HG02943 (cell line): Measurements from ENCODE around the gene IQCN.

Experiments
- ATAC-seq: cut with Tn5 transposase; IDR thresholded peaks from one replicate; pipeline ENCODE4 v1.9.1; 2021; ENCODE audit warnings: mild to moderate bottlenecking, low read depth, moderate library complexity; ENCODE audit not compliant: unreplicated experiment

The IQCN gene, protein sequence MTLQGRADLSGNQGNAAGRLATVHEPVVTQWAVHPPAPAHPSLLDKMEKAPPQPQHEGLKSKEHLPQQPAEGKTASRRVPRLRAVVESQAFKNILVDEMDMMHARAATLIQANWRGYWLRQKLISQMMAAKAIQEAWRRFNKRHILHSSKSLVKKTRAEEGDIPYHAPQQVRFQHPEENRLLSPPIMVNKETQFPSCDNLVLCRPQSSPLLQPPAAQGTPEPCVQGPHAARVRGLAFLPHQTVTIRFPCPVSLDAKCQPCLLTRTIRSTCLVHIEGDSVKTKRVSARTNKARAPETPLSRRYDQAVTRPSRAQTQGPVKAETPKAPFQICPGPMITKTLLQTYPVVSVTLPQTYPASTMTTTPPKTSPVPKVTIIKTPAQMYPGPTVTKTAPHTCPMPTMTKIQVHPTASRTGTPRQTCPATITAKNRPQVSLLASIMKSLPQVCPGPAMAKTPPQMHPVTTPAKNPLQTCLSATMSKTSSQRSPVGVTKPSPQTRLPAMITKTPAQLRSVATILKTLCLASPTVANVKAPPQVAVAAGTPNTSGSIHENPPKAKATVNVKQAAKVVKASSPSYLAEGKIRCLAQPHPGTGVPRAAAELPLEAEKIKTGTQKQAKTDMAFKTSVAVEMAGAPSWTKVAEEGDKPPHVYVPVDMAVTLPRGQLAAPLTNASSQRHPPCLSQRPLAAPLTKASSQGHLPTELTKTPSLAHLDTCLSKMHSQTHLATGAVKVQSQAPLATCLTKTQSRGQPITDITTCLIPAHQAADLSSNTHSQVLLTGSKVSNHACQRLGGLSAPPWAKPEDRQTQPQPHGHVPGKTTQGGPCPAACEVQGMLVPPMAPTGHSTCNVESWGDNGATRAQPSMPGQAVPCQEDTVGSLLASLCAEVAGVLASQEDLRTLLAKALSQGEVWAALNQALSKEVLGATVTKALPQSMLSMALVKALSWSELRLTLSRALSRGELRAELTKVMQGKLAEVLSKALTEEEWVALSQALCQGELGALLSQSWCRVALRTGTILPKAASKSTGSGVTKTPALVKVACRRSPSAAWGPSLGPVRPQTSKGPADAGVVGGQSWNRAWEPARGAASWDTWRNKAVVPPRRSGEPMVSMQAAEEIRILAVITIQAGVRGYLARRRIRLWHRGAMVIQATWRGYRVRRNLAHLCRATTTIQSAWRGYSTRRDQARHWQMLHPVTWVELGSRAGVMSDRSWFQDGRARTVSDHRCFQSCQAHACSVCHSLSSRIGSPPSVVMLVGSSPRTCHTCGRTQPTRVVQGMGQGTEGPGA (N-terminal part only)

DNA sequence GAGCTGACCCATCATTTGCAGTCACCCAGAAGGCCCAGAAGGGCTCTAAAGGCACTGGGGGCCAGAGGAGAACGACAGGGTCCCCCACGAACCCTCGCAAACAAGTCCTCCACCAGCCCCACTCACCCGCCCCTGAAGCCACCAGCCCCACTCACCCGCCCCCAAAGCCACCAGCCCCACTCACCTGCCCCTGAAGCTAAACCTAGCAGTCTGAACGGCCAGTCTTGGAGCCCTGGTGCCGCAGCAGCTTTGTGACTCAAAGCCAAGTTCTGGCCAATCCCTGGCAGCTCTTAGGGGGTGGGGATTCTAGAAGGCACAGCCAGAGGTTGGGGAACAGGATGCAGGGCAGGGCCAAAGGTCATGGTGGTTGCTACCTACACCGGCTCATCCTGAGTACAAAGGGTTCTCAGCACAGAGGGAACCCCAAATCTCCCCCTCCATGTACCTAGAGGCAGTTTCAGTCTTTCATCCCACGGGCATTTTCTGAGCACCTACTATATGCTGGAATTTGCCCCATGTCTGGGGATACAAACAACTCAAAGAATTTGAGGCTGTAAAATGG, at the start of gene IQCN:
Gene IQCN (minus strand): TSS at position 234 of the 562 bp plus-strand sequence. CDS start 4,974 bp downstream, outside the sequence.
- no peak for ATAC-seq

DNA sequence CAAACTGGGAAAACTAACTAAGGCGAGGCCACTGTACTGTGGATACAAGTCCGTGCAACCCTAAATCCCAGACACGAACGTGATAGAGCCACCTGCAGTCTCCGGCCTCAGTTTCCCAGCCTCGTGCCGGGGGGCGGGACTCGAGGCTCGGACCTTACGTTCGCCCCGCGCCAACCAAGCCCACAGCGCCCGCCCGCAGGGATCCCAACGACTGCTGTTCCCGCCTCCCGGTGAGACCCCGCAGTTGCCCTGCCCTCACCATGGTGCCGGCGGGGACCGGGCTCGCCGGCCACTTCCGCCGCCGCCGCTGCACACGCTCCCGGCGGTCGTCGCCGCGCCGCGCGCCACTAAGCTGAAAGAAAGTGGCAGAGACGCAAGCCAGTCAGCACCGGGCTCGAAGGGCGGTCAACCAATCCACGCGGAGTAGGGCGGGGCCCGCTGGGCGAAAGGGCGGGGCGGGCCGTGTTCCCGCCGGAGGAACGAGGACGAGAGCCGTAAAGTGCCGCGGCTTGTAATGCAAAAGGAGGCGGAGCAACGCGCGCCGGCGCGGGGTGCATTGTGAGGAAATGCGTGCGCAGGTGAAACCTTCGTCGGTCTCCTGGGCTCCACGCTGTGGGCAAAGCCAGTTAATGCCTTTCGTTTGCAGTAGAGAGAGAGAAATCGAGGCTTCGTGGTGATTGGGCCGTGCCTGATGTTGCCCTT, 48.7 kb upstream of the IQCN start, which contains the start of gene LSM4:
Gene LSM4 (minus strand): TSS at position 318 of the 702 bp plus-strand sequence. CDS start 56 bp downstream, at position 262.
- peak; percentile 86 for ATAC-seq

GRCh38 chr19:18322318-18322758, 48.1 kb upstream of the IQCN start:
- no peak for ATAC-seq

- ATAC-seq, result no peak
These were observed 47.5 kb upstream of the IQCN start for GRCh38 chr19:18321734-18322102.

DNA sequence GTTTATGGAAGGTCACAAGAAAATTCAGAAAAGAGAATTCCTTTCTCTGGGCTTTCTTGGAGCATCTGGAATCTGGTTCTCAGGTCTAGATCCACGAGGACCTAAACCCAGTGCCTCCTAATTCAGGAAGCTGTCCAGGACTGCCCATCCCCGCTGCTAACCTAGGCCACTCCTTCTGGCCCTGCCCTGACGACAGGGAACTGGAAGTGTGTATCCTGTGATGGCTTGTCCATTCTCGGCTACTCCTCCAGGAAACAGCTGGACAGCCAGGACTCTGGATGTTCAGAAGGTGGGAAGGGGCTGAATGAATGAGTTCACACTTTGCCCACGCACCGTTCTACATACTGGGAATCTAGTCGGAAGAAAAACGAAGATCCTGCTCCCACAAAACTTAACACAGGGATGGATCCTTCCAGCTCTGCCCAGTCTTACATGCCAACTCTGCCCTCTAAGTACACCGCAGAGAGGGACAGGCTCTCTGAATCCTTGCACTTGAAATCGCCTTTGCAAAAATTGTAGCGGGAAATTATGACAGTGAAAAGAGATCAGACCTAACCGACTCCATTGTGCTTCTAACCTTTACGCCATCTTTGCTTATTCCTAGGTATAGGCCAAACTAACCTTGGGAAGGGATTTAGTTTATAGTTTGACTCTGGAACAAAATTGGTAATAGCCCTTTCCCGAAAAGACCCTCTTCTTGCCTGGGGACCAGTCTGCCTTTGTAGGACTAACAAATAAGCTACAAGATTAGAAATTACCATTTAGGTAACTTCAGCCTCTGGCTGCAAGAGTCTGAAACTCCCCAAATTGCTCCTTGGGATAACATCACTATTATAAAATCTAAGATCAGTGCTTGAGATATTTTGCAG, 46.8 kb upstream of the IQCN start:
- no peak for ATAC-seq

- ATAC-seq, result no peak
These were observed 45.4 kb upstream of the IQCN start for GRCh38 chr19:18319591-18320135.

DNA sequence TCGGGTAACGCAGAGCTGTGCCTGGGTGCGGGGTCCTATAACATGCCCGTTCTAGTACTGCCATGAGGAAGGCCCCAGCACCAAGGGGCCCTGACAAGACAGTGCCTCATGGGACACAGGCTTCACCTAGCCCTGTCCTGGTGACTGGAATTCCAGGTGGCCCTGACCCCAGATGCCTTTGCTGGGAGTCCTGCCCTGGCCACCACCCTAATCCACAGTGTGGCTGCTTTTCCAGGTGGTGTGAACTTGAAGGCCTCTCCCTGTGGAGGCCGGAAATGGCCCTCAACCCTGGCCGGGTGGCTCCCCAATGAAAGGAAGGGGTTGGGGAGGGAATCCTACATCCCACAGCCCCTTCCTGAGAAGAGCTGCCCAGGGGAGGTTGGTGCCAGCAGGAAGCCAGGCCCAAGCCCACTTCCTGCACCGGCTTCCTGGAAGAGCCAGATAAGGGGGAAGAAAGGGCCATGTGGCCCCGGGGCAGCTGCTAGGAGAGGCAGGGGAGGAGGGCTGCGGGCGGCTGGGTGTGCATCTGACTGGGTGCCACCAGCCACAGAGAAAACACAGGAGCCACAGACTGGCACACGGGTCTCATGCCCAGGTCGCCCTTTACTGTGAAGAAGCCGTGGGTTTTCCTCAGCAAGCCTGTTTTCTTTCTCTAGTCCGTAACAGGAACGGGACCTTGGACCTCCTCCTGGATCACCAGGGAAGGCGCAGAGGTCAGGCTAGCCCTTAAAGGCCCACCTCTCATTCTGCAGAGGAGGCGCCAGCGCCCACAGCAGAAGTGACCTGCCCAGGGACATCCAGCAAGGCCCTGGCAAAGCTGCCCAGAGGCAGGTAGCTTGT, 43.9 kb upstream of the IQCN start:
- no peak for ATAC-seq

DNA sequence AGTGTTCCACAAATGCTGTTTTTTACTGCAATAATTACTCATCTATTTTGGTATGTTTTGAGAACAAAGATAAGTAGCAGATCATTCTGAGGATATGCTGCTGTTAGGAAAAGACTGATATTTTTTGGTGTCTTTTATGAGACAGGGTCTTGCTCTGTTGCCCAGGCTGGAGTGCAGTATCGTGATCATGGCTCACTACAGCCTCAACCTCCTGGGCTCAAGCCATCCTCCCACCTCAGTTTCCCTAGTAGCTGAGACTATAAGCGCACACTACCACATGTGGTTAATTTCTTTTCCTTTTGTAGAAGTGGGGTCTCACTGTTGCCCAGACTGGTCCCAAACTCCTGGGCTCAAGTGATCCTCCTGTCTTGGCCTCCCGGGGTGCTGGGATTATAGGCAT, 39.1 kb upstream of the IQCN start:
- ATAC-seq, result no peak

GRCh38 chr19:18312092-18312534, 37.9 kb upstream of the IQCN start:
- ATAC-seq, result no peak

- ATAC-seq, result no peak
These were observed 37.3 kb upstream of the IQCN start for GRCh38 chr19:18311502-18312091.

DNA sequence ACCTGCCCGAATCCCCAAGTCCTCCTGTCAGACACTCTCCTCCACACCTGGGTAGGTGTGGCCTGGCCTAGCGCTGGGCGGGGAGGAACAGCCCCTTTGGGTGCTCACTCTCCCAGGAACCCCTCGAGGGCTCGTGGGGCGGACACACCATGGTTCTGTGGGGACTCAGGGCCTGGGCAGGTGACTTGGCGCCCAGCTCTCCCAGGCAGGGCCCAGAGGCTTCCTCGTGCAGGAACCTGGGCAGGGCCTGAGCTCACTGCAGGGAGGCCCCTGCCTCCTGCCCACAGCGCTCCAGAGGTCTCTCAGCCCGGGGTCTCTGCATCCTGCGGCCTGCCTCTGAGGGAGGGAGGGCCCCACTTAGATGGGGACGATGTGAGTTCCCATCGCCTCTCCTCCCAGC, 36.7 kb upstream of the IQCN start:
- no peak for ATAC-seq

- no peak for ATAC-seq
These were observed 36.1 kb upstream of the IQCN start for GRCh38 chr19:18310118-18310909.

DNA sequence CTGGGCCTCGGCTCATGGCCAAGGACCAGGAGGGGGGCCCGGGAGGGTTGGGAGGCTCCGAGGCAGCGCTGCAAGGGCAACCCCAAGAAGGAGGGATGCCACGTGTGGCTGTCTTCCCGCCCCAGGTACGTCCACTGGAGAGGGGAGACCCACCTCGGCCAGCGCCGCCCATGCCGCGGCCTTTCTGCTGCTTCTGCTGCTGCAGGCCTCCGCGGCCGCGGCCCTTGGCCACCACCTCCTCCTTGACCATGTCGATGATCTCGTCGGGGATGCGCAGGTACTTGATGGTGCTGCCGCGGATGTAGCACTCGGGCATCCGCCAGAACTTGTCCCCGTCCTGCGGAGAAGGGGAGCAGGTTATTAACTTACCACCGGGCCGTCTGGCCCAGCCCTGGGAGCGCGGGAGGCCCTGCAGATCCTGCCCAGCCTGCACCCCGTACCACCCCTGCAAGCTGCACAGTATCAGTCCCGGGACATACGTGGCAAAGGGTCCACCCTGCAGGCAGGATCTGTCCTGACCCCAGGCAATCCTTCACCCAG, 35.3 kb upstream of the IQCN start:
- ATAC-seq, result no peak

DNA sequence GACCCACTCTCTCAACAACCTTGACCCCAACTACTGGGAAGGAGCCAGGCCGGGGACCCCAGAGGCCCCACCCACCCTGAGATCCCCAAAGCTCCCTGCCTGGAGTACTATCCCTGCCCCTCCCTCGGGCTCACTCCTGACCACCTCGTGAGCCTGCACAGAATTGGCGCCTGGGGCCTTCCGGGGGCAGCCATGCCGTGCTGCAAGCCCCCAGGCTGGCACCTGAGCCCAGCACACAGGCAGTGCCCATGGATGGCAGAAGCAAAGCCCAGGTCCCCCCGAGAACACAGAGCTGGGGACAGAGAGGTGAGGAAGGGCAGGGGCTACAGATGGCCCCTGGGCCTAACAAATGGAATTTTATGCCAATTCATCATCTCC, 34.7 kb upstream of the IQCN start:
- ATAC-seq, result no peak

- ATAC-seq, result no peak
These were observed 34.0 kb upstream of the IQCN start for GRCh38 chr19:18308051-18308947.
